ENCODE data around the gene AXIN1.
"Not testable (repeated sequence)": the region's sequence is repeated elsewhere in the genome, so short reads cannot be mapped to it uniquely, and the experiment has no call there.

The AXIN1 gene

GRCh38 chr16:392450-393030 lies 40.0 kb upstream of the AXIN1 start:
- H3K4me3 ChIP-seq (ENCODE audit: low read depth, low read length), result no peak overlapping the region
- H3K9ac ChIP-seq (ENCODE audit: low read depth, low read length), result no peak overlapping the region
- H3K9me3 ChIP-seq (ENCODE audit: control insufficient read depth, insufficient read depth, low read length), result no peaks in the 10 kb centered on the region
- no peak overlapping the region for H3K27ac ChIP-seq (ENCODE audit: low read depth, low read length)
- peaks cover 4% of the 10 kb centered on the region; the same call in 1 of the 2 replicates for H3K4me1 ChIP-seq (ENCODE audit: control insufficient read depth, insufficient read depth, low read length)
- no peaks in the 10 kb centered on the region for H3K27me3 ChIP-seq (ENCODE audit: control insufficient read depth, insufficient read depth, low read length)
- H3K36me3 ChIP-seq (ENCODE audit: control insufficient read depth, insufficient read depth, low read length), result no peaks in the 10 kb centered on the region

- H3K9ac ChIP-seq (ENCODE audit: low read depth, low read length), result no peak overlapping the region
- H3K9me3 ChIP-seq (ENCODE audit: control insufficient read depth, insufficient read depth, low read length), result no peaks in the 10 kb centered on the region
- H3K36me3 ChIP-seq (ENCODE audit: control insufficient read depth, insufficient read depth, low read length), result no peaks in the 10 kb centered on the region
- no peak overlapping the region for H3K27ac ChIP-seq (ENCODE audit: low read depth, low read length)
- H3K27me3 ChIP-seq (ENCODE audit: control insufficient read depth, insufficient read depth, low read length), result no peaks in the 10 kb centered on the region
- no peak overlapping the region for H3K4me3 ChIP-seq (ENCODE audit: low read depth, low read length)
- H3K4me1 ChIP-seq (ENCODE audit: control insufficient read depth, insufficient read depth, low read length), result peaks cover 4% of the 10 kb centered on the region; the same call in 1 of the 2 replicates
Measured at GRCh38 chr16:391885-392335, 39.4 kb upstream of the AXIN1 start.

GRCh38 chr16:389352-389751 lies 36.8 kb upstream of the AXIN1 start:
- H3K36me3 ChIP-seq (ENCODE audit: control insufficient read depth, insufficient read depth, low read length), result no peaks in the 10 kb centered on the region
- H3K4me1 ChIP-seq (ENCODE audit: control insufficient read depth, insufficient read depth, low read length), result peaks cover 6% of the 10 kb centered on the region; the same call in 1 of the 2 replicates
- no peak overlapping the region for H3K4me3 ChIP-seq (ENCODE audit: low read depth, low read length)
- no peaks in the 10 kb centered on the region for H3K27me3 ChIP-seq (ENCODE audit: control insufficient read depth, insufficient read depth, low read length)
- H3K9me3 ChIP-seq (ENCODE audit: control insufficient read depth, insufficient read depth, low read length), result no peaks in the 10 kb centered on the region
- no peak overlapping the region for H3K27ac ChIP-seq (ENCODE audit: low read depth, low read length)
- H3K9ac ChIP-seq (ENCODE audit: low read depth, low read length), result no peak overlapping the region

GRCh38 chr16:387761-388666 lies 35.5 kb upstream of the AXIN1 start:
- H3K36me3 ChIP-seq (ENCODE audit: control insufficient read depth, insufficient read depth, low read length); H3K27me3 ChIP-seq (ENCODE audit: control insufficient read depth, insufficient read depth, low read length); H3K9ac ChIP-seq (ENCODE audit: low read depth, low read length); H3K4me3 ChIP-seq (ENCODE audit: low read depth, low read length); H3K27ac ChIP-seq (ENCODE audit: low read depth, low read length); H3K9me3 ChIP-seq (ENCODE audit: control insufficient read depth, insufficient read depth, low read length): not testable (repeated sequence)
- peaks cover 16% of the 10 kb centered on the region for H3K4me1 ChIP-seq (ENCODE audit: control insufficient read depth, insufficient read depth, low read length)

- Histone ChIP-seq H3K9ac (ENCODE audit: low read depth, low read length) (no peak overlapping the region), H3K27me3 (ENCODE audit: control insufficient read depth, insufficient read depth, low read length) (no peaks in the 10 kb centered on the region), H3K4me1 (ENCODE audit: control insufficient read depth, insufficient read depth, low read length) (peaks cover 16% of the 10 kb centered on the region), H3K9me3 (ENCODE audit: control insufficient read depth, insufficient read depth, low read length) (no peaks in the 10 kb centered on the region), H3K36me3 (ENCODE audit: control insufficient read depth, insufficient read depth, low read length) (no peaks in the 10 kb centered on the region), H3K27ac (ENCODE audit: low read depth, low read length) (no peak overlapping the region), H3K4me3 (ENCODE audit: low read depth, low read length) (no peak overlapping the region)
Measured at GRCh38 chr16:386641-387156, 34.2 kb upstream of the AXIN1 start.

- H3K4me3 ChIP-seq (ENCODE audit: low read depth, low read length), result peak overlapping the region; percentile 64
- H3K9me3 ChIP-seq (ENCODE audit: control insufficient read depth, insufficient read depth, low read length), result no peaks in the 10 kb centered on the region
- H3K4me1 ChIP-seq (ENCODE audit: control insufficient read depth, insufficient read depth, low read length), result peaks cover 22% of the 10 kb centered on the region
- peak overlapping the region; percentile 92 for H3K27ac ChIP-seq (ENCODE audit: low read depth, low read length)
- peaks cover 3% of the 10 kb centered on the region; the same call in 1 of the 2 replicates for H3K36me3 ChIP-seq (ENCODE audit: control insufficient read depth, insufficient read depth, low read length)
- no peaks in the 10 kb centered on the region for H3K27me3 ChIP-seq (ENCODE audit: control insufficient read depth, insufficient read depth, low read length)
- H3K9ac ChIP-seq (ENCODE audit: low read depth, low read length), result peak overlapping the region; percentile 49; the same call in 1 of the 2 replicates
Measured at GRCh38 chr16:383326-384051, 31.0 kb upstream of the AXIN1 start.

GRCh38 chr16:381789-382717 lies 29.5 kb upstream of the AXIN1 start, which contains the start of gene PGAP6:
Gene PGAP6 (minus strand): TSS chr16:381978. CDS start chr16:381821, 157 bp downstream.
- Histone ChIP-seq H3K4me1 (ENCODE audit: control insufficient read depth, insufficient read depth, low read length) (peaks cover 22% of the 10 kb centered on the region), H3K4me3 (ENCODE audit: low read depth, low read length) (peak within 1 kb of the TSS; percentile 84), H3K36me3 (ENCODE audit: control insufficient read depth, insufficient read depth, low read length) (peaks cover 11% of the 10 kb centered on the region), H3K9me3 (ENCODE audit: control insufficient read depth, insufficient read depth, low read length) (no peaks in the 10 kb centered on the region), H3K27me3 (ENCODE audit: control insufficient read depth, insufficient read depth, low read length) (no peaks in the 10 kb centered on the region), H3K27ac (ENCODE audit: low read depth, low read length) (peak within 1 kb of the TSS; percentile 92), H3K9ac (ENCODE audit: low read depth, low read length) (peak within 1 kb of the TSS; percentile 56; the same call in 1 of the 2 replicates)

GRCh38 chr16:381012-381788 lies 28.7 kb upstream of the AXIN1 start:
- Histone ChIP-seq H3K27me3 (ENCODE audit: control insufficient read depth, insufficient read depth, low read length) (no peaks in the 10 kb centered on the region), H3K9ac (ENCODE audit: low read depth, low read length) (peak overlapping the region; percentile 51; the same call in 1 of the 2 replicates), H3K4me1 (ENCODE audit: control insufficient read depth, insufficient read depth, low read length) (peaks cover 16% of the 10 kb centered on the region), H3K36me3 (ENCODE audit: control insufficient read depth, insufficient read depth, low read length) (peaks cover 19% of the 10 kb centered on the region), H3K9me3 (ENCODE audit: control insufficient read depth, insufficient read depth, low read length) (no peaks in the 10 kb centered on the region), H3K4me3 (ENCODE audit: low read depth, low read length) (peak overlapping the region; percentile 84), H3K27ac (ENCODE audit: low read depth, low read length) (peak overlapping the region; percentile 72)

- peak overlapping the region; percentile 72 for H3K27ac ChIP-seq (ENCODE audit: low read depth, low read length)
- peak overlapping the region; percentile 84 for H3K4me3 ChIP-seq (ENCODE audit: low read depth, low read length)
- H3K4me1 ChIP-seq (ENCODE audit: control insufficient read depth, insufficient read depth, low read length), result peaks cover 16% of the 10 kb centered on the region
- H3K9ac ChIP-seq (ENCODE audit: low read depth, low read length), result peak overlapping the region; percentile 51; the same call in 1 of the 2 replicates
- no peaks in the 10 kb centered on the region for H3K9me3 ChIP-seq (ENCODE audit: control insufficient read depth, insufficient read depth, low read length)
- H3K36me3 ChIP-seq (ENCODE audit: control insufficient read depth, insufficient read depth, low read length), result peaks cover 25% of the 10 kb centered on the region
- H3K27me3 ChIP-seq (ENCODE audit: control insufficient read depth, insufficient read depth, low read length), result no peaks in the 10 kb centered on the region
Measured at GRCh38 chr16:380762-381011, 28.2 kb upstream of the AXIN1 start.
